Glutamatergic neuron (in vitro differentiated cells): ENCODE measurements around the gene NEK10. TPM values are rescaled to one million over a fixed set of nuclear protein-coding genes. Genes with fewer than 3 reads are reported as not detected.

Source experiments
- DNase-seq: peaks from one replicate; pipeline ENCODE4 v3.0.0; 2022
- H3K27ac Mint-ChIP-seq: one replicate; pipeline ENCODE4 v1.8.0; 2020; ENCODE audit warnings: mild to moderate bottlenecking, mixed read lengths, inconsistent platforms; ENCODE audit not compliant: unreplicated experiment
- H3K27me3 Mint-ChIP-seq: one replicate; pipeline ENCODE4 v1.8.0; 2020; ENCODE audit warnings: mild to moderate bottlenecking, moderate library complexity, mixed read lengths, inconsistent platforms; ENCODE audit not compliant: unreplicated experiment
- H3K36me3 Mint-ChIP-seq: one replicate; pipeline ENCODE4 v1.8.0; 2020; ENCODE audit warnings: mild to moderate bottlenecking, mixed read lengths, inconsistent platforms; ENCODE audit not compliant: unreplicated experiment
- H3K4me1 Mint-ChIP-seq: one replicate; pipeline ENCODE4 v1.8.0; 2020; ENCODE audit warnings: mild to moderate bottlenecking, low read depth, mixed read lengths, inconsistent platforms; ENCODE audit not compliant: unreplicated experiment
- H3K4me3 Mint-ChIP-seq: one replicate; pipeline ENCODE4 v1.8.0; 2020; ENCODE audit warnings: mild to moderate bottlenecking, mixed read lengths, inconsistent platforms; ENCODE audit not compliant: unreplicated experiment
- H3K9me3 Mint-ChIP-seq: one replicate; pipeline ENCODE4 v1.8.0; 2020; ENCODE audit warnings: mild to moderate bottlenecking, moderate library complexity, mixed read lengths, inconsistent platforms; ENCODE audit not compliant: unreplicated experiment
- CTCF ChIP-seq: fragments of 200-600 bp; sonication (generic); IDR thresholded peaks from one replicate; pipeline ENCODE4 v1.5.0; 2021; ENCODE audit not compliant: partially characterized antibody, unreplicated experiment
- total RNA-seq: library from RNA; stranded (reverse); fragmentation: NEBNext Ultra II Directional; extraction: Animal tissue kit (Norgen Biotek cat#: 25700); gene quantifications from one replicate; pipeline ENCODE4 v1.2.1, GENCODE V29; 2021; ENCODE audit not compliant: unreplicated experiment

Gene NEK10
- total RNA-seq, 1 donor from 2014 or later = 1.5 TPM

GRCh38 chr3:27160779-27161287 is 208.3 kb downstream of the NEK10 start:
- Mint-ChIP-seq H3K4me1 (peaks cover 14% of the 10 kb centered on the region), H3K4me3 (no peak overlapping the region), H3K36me3 (no peaks in the 10 kb centered on the region), H3K9me3 (no peaks in the 10 kb centered on the region), H3K27ac (no peak overlapping the region), H3K27me3 (no peaks in the 10 kb centered on the region)
- DNase-seq = no peak
- no peak for TF ChIP-seq CTCF

GRCh38 chr3:27160146-27160545 is 209.0 kb downstream of the NEK10 start:
- H3K4me3 Mint-ChIP-seq = no peak overlapping the region
- no peak overlapping the region for H3K27ac Mint-ChIP-seq
- H3K4me1 Mint-ChIP-seq = peaks cover 10% of the 10 kb centered on the region
- TF ChIP-seq CTCF = no peak
- no peak for DNase-seq
- H3K27me3 Mint-ChIP-seq = no peaks in the 10 kb centered on the region
- H3K36me3 Mint-ChIP-seq = no peaks in the 10 kb centered on the region
- no peaks in the 10 kb centered on the region for H3K9me3 Mint-ChIP-seq

GRCh38 chr3:27147215-27147614 is 222.0 kb downstream of the NEK10 start:
- no peak for DNase-seq
- Mint-ChIP-seq H3K9me3 (no peaks in the 10 kb centered on the region), H3K4me3 (no peak overlapping the region), H3K4me1 (no peaks in the 10 kb centered on the region), H3K27me3 (no peaks in the 10 kb centered on the region), H3K36me3 (no peaks in the 10 kb centered on the region), H3K27ac (no peak overlapping the region)
- no peak for TF ChIP-seq CTCF

- Mint-ChIP-seq H3K27ac (no peak overlapping the region), H3K36me3 (no peaks in the 10 kb centered on the region), H3K9me3 (no peaks in the 10 kb centered on the region), H3K4me1 (no peaks in the 10 kb centered on the region), H3K4me3 (no peak overlapping the region), H3K27me3 (no peaks in the 10 kb centered on the region)
- DNase-seq = no peak
- TF ChIP-seq CTCF = no peak
These were observed 222.4 kb downstream of the NEK10 start for GRCh38 chr3:27146786-27147185.

GRCh38 chr3:27145719-27146118 is 223.5 kb downstream of the NEK10 start:
- H3K36me3 Mint-ChIP-seq = peaks cover 4% of the 10 kb centered on the region
- no peak for TF ChIP-seq CTCF
- no peak for DNase-seq
- no peaks in the 10 kb centered on the region for H3K4me1 Mint-ChIP-seq
- no peaks in the 10 kb centered on the region for H3K9me3 Mint-ChIP-seq
- no peak overlapping the region for H3K4me3 Mint-ChIP-seq
- no peaks in the 10 kb centered on the region for H3K27me3 Mint-ChIP-seq
- H3K27ac Mint-ChIP-seq = no peak overlapping the region
